Stimulated activated naive CD4-positive, alpha-beta T cell (primary cell): ENCODE results near the gene WDR35.

ENCODE experiments used
- DNase-seq, 6 experiments: peaks; one replicate each; lab custom pipeline; 2025; lab: John Stamatoyannopoulos, UW

WDR35 gene

GRCh38 chr2:20011276-20012031 is 21.5 kb upstream of the WDR35 start:
- DNase-seq = no peak

DNA sequence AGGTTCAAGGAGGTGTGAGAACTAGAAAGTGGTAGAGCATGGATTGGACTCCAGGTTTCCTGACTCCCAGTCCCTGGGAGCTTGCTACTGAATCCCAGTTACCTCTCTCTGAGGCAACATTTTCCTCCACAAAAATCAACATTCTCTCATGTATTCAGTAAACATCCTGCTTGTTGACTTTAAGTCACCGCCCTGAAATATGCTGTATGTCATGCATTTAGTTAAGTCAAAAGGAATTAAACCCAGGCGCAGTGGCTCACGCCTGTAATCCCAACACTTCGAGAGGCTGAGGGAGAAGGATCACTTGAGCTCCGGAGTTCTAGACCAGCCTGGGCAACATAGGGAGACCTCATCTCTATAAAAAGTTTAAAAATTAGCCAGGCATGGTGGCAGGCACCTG is 18.8 kb upstream of the WDR35 start:
- no peak for DNase-seq

DNA sequence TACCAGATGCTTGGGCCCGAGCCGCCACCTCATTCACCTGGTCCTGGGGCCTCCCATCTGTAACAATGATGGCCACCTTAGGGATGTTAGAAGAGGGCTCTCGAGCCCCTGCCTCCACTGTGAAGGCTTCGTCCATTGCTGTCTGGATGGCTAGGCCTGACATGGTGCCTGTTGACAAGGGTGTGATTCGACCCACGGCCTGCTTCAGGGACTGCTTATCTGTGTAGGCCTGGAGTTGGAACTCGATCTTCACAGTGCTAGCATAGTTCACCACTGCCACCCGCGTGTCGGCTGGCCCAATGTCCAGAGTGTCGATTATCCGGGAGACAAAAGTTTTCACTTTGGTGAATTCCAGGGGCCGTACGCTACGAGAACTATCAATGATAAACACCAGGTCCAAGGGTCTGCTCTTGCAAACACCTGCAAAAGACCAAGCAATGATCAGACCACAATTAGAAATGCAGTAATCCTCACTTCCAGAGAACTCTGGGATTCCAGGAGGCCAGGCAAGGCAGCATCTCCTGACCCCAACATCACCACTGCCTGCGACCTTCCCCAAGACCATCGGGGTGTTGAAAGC is 16.1 kb upstream of the WDR35 start:
- no peak for DNase-seq

DNA sequence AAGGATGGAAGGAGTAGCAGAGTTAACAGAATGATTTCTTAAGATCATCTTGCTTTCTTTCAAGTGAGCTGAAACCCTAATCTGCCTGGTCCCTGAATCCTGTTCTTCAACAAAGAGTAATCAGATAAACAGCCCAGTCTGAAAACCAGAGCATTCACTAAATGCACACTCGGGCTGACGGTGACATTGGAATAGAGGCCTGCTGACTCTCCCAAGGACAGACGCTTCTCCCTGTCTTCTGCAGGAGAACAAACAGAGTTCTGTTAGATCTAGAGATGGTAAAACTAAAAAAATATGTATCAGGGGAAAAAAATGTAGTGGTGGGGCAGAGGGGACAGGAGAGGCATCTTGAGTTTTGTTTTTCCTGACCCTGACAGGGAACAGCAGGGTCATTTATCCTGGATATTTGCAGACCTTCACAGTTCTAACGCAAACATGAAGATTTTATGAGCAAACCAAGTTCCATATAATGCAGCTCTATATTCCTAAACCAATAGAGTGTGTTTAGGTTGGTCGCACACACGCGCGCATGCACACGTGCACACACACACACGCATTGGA is 15.2 kb upstream of the WDR35 start:
- no peak for DNase-seq

- DNase-seq = no peak
Observed at GRCh38 chr2:20001361-20001863, 11.5 kb upstream of the WDR35 start.

GRCh38 chr2:19993731-19994130 is 3.8 kb upstream of the WDR35 start:
- no peak for DNase-seq

DNA sequence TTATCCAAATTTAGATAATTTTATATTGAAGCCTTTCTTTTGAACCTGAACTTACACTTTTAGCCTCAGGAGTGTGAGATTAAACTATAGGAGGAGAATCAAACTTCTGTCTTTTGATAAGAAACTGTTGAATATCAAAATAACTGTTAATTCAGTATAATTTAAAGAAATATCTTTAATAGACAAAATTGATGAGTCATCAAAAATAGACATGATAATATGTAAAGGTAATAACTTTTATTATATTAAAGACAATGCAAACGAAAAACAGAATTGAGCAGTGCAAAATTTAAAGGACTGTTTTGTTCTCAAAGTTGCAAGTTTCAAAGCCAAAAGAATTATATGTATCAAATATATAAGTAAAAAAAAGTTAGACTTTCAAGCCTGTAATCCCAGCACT is 2.0 kb upstream of the WDR35 start:
- no peak for DNase-seq

DNA sequence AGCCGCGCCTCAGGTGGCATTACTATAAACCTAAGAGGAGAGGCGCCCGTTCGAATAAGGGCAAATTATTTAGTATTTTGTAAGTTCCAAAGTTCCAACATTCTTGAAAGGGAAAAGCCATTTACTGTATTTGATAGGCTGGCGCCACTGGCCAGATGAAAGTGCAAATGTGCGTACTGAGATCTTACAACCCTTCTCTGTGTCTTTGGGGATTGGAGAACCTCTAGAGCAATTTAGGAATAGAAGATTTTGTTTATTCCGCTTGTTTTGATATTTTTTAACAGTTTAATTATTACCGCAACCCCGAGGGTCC is 467 bp upstream of the WDR35 start:
- no peak for DNase-seq

- no peak for DNase-seq
Observed at GRCh38 chr2:19989342-19989666, 601 bp downstream of the WDR35 start.

GRCh38 chr2:19988600-19988999 is 1.3 kb downstream of the WDR35 start:
- DNase-seq = no peak

DNA sequence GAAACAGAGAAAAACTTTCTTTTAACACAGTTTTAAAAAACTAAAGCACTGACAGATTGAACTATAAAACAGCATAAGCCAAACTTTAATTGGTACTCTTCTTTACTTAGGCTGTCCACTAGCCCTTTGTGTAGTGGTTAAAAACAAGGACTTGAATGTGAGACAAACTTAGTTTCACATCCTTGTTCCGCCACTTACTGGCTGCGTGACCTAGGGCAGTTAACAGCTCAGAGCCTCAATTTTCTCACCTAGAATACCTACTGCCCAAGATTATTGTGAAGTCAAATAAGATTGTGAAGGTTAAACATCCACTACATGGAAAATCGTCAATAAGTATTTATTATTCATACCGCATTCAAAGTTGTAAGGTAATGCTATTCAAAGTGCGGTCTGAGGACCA is 2.0 kb downstream of the WDR35 start:
- DNase-seq = no peak

DNA sequence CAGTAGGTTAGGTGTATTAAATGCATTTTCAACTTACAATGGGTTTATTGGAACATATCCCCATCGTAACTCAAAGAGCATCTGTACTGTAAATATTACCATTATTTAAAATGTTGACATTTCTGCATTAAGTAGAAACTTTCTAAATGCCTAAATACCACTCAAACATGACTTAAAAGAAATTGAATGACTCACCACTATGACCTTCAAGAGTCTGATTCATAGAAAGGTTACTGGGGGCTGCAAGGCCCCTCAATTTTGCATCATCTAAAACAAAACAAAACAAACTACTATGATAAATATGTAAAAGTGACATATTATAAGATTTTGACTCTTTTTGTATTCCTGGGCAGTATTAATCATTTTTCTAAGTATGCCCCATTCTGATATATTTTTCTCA is 7.6 kb downstream of the WDR35 start:
- no peak for DNase-seq

DNA sequence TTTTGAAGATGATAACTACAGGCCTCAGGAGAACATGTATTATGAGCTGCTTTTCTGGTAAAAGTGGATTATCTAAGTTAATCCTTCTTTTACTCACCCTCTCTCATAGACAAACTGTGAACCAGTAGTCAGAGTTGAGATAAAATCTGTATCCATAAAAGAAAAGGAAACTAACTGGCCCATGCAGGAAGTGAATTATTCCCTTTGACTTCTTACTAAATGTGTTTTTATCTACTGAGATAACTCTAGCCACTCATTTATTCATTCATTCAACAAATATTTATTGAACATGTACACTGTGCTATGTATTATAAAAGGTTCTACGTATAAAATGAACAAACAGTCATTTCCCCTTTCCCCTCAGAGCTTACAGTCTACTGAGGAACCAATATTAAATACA is 10.0 kb downstream of the WDR35 start:
- no peak for DNase-seq

- DNase-seq = no peak
Observed at GRCh38 chr2:19973466-19973865, 16.4 kb downstream of the WDR35 start.

- DNase-seq = peak in 3 of 6 experiments; percentile 7 to 45 (median 32)
Observed at GRCh38 chr2:19971691-19972090, 18.2 kb downstream of the WDR35 start.

DNA sequence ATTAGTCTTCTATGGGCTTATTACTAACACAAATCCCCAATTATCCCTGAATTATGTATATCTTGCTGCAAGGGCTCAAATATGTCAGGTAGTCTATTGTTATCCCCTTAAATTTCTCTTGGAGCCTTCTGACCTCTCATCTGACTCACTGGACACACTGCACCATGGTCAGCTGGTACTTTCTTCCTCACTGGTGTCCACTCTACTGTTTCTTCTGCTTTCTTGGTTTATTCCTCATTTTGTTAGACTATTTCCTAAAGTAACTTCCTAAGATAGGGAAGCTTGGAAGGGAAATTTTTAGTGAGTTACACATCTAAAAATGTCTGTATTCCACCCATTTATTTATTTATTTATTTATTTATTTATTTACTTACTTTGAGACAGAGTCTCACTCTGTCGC is 26.5 kb downstream of the WDR35 start:
- DNase-seq = no peak

- DNase-seq = peak in 5 of 6 experiments; percentile 13 to 53 (median 32)
Observed at GRCh38 chr2:19955544-19956422, 34.1 kb downstream of the WDR35 start.

- DNase-seq = no peak
Observed at GRCh38 chr2:19949071-19949470, 40.8 kb downstream of the WDR35 start.

DNA sequence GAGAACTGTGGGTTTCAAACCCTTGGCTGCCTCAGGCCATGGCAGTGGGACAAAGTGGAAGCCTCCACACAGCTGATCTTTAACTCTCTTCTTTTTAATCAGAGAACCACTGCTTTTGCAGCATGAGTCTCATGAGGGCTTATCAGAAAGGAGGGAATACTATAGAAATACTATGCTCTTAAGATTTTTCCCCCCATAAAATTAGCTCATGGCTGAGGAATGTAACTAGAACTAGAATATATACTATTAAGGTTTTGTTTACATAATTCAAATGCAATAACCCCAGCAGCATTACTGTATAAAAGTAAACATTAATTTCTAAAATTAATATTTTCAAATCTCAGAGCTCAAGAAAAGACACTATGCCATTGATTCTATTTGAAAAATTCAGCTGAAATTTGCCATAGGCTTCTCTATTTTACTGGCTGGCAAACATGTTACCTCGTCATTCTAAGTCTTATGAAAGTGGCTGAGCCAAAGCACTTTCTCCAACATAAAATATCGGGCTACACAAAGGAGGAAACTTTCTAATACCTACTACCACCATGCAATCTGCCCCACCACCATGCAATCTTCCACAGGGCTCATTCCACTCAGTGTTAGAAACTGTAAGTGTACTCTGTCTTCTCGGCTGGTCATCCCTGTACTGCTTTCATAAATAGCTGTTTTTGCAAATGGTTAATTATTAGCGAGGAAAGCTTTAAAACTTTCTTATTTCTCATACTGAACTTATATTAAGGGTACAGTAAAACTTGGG is 42.5 kb downstream of the WDR35 start:
- DNase-seq = no peak

GRCh38 chr2:19944205-19944845 is 45.6 kb downstream of the WDR35 start:
- no peak for DNase-seq

GRCh38 chr2:19943189-19943588 is 46.7 kb downstream of the WDR35 start:
- DNase-seq = no peak

DNA sequence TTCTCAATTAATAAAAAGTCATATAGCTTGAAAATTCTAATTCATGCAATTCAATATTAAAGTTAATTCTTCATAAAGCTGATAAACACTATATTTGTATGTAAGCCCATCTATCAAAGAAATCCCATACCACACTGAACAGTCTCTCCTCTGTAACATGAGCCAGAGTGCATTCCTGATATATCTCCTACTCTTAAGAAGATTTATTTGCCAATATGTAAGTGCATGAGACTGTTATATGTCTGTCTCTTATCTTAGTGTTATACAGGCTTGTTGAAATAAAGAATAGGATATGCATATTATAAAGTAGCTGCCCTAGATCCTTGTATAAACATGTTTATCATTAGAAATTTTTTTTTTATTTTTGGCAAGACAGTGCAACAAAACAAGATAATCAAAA is 47.7 kb downstream of the WDR35 start:
- no peak for DNase-seq
